Ishikawa (cell line): Measurements from ENCODE around the gene FAHD1.

Source experiments
- CEBPB ChIP-seq: IDR thresholded peaks from 2 replicates; pipeline ENCODE4 v1.6.1; 2012
- CREB1 ChIP-seq: IDR thresholded peaks from 2 replicates; pipeline ENCODE4 v1.6.1; 2012; ENCODE audit warnings: low read depth
- EGR1 ChIP-seq: IDR thresholded peaks from 2 replicates; pipeline ENCODE4 v1.6.1; 2012
- EP300 ChIP-seq: IDR thresholded peaks from 2 replicates; pipeline ENCODE4 v1.6.1; 2012; ENCODE audit warnings: borderline replicate concordance
- FOXM1 ChIP-seq: IDR thresholded peaks from 2 replicates; pipeline ENCODE4 v1.6.1; 2012; ENCODE audit warnings: low read depth, borderline replicate concordance
- MAX ChIP-seq: IDR thresholded peaks from 2 replicates; pipeline ENCODE4 v1.6.1; 2012
- NFIC ChIP-seq: IDR thresholded peaks from 2 replicates; pipeline ENCODE4 v1.6.1; 2012
- RAD21 ChIP-seq: IDR thresholded peaks from 2 replicates; pipeline ENCODE4 v1.6.1; 2012; ENCODE audit warnings: low read depth
- REST ChIP-seq: IDR thresholded peaks from 2 replicates; pipeline ENCODE4 v1.6.1; 2012; ENCODE audit warnings: low read depth, mild to moderate bottlenecking
- TAF1 ChIP-seq: IDR thresholded peaks from 2 replicates; pipeline ENCODE4 v1.6.1; 2012; ENCODE audit warnings: low read depth, mild to moderate bottlenecking
- TCF12 ChIP-seq: IDR thresholded peaks from 2 replicates; pipeline ENCODE4 v1.6.1; 2012; ENCODE audit warnings: low read depth
- TEAD4 ChIP-seq: IDR thresholded peaks from 2 replicates; pipeline ENCODE4 v1.6.1; 2012
- YY1 ChIP-seq: IDR thresholded peaks from 2 replicates; pipeline ENCODE4 v1.6.1; 2012; ENCODE audit warnings: low read depth
- ZBTB7A ChIP-seq: IDR thresholded peaks from 2 replicates; pipeline ENCODE4 v1.6.1; 2012; ENCODE audit warnings: low read depth
- TF ChIP-seq, protein P1 (sequence below): IDR thresholded peaks from 2 replicates; pipeline ENCODE4 v1.6.1; 2012

The FAHD1 gene

GRCh38 chr16:1779741-1780676 is 47.0 kb upstream of the FAHD1 start:
- TF ChIP-seq, protein P1, sequence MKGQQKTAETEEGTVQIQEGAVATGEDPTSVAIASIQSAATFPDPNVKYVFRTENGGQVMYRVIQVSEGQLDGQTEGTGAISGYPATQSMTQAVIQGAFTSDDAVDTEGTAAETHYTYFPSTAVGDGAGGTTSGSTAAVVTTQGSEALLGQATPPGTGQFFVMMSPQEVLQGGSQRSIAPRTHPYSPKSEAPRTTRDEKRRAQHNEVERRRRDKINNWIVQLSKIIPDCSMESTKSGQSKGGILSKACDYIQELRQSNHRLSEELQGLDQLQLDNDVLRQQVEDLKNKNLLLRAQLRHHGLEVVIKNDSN: 0 out of 2 replicates have a peak, but pooled peaks have one; percentile 6
- no peak for TF ChIP-seq NFIC

DNA sequence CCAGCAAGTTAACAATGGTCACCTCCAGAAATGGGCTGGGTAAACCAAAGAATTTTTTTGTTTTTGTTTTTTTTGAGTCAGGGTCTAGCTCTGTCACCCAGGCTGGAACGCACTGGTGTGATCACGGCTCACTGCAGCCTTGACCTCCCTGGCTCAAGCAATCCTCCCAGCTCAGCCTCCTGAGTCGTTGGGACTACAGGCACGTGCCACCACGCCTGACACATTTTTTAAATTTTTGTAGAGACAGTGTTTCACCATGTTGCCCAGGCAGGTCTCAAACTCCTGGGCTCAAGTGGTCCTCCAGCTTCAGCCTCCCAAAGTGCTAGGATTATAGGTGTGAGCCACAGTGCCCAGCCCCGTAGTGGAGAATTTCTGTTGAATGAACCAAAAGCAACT is 46.3 kb upstream of the FAHD1 start:
- no peak for TF ChIP-seq FOXM1
- TF ChIP-seq TEAD4: no peak
- no peak for TF ChIP-seq TAF1

GRCh38 chr16:1781254-1781653 is 45.8 kb upstream of the FAHD1 start:
- no peak for TF ChIP-seq CREB1
- TF ChIP-seq EGR1: no peak

GRCh38 chr16:1781758-1782407 is 45.1 kb upstream of the FAHD1 start:
- TF ChIP-seq ZBTB7A: peak; percentile 30; the same call in 1 of the 2 replicates
- TF ChIP-seq CEBPB: no peak
- TF ChIP-seq, protein P1: no peak; the same call in 1 of the 2 replicates
- TF ChIP-seq EP300: no peak; the same call in 1 of the 2 replicates
- TF ChIP-seq MAX: peak; percentile 35
- TF ChIP-seq EGR1: no peak
- TF ChIP-seq FOXM1: no peak
- no peak for TF ChIP-seq CREB1
- TF ChIP-seq TCF12: no peak
- TF ChIP-seq NFIC: no peak
- no peak for TF ChIP-seq RAD21
- TF ChIP-seq TAF1: no peak; the same call in 1 of the 2 replicates
- TF ChIP-seq YY1: no peak
- 0 out of 2 replicates have a peak, but pooled peaks have one; percentile 19 for TF ChIP-seq TEAD4
- no peak for TF ChIP-seq REST

DNA sequence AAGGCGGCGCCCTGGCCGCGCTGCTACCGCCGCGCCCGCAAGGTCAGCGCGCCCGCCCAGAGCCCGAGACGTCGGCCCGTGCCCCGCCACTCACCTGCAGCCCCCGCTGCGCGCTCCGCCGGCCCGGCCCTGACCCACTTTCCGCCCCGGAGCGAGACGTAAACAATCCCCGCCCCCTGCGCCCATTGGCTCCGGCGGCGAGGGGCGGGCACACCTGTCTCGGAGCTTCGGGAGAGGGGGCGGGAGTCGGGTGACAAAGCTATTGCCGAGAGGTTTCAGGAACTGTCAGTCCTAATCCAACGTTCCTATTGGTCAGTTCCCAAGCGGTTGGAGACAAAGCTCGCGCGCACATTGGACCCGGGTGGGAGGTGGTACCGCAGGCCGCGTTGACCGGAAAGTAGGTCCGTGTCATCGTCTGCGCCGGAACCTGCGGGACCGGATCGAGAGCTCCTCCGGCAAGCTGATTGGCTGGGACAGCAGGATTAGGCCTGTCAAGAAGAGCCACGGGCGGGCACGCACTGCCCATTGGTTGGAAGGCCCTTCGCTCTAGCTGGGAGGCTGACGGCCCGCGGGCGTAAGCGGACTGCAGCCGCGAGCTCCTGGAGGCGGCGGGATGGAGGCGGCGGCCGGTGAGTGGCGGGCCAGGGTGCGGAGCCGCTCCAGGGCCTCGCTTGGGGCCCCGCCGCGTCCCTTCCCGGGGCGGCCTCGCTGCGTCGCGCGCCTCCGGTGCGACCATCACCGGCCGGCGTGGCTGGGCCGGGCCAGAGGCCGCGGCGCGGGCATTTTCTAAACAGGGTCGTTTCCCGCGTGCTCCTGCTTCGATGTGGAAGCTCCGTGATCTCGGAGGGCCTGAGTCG is 44.4 kb upstream of the FAHD1 start, which contains the start of the genes NUBP2 and SPSB3:
NUBP2 (plus strand) TSS at position 553 of the 857 bp plus-strand sequence; CDS start at position 614, 61 bp downstream.
SPSB3 (minus strand) TSS at position 164 of the 857 bp plus-strand sequence. CDS start 1,088 bp downstream, outside the sequence.
- TF ChIP-seq TAF1 (peak; percentile 50; the same call in 1 of the 2 replicates), CREB1 (peak; percentile 95), ZBTB7A (no peak), EP300 (no peak), REST (no peak), TEAD4 (peak; percentile 27; the same call in 1 of the 2 replicates), TCF12 (peak; percentile 37; the same call in 1 of the 2 replicates), NFIC (no peak), RAD21 (no peak), FOXM1 (0 out of 2 replicates have a peak, but pooled peaks have one; percentile 21), MAX (peak; percentile 62)
- TF ChIP-seq, protein P1: no peak; the same call in 1 of the 2 replicates
